ENCODE results near the gene PCYOX1L. TPM values are rescaled to one million over a fixed set of nuclear protein-coding genes. Genes with fewer than 3 reads are reported as not detected.
A peak's percentile ranks its signal among the peaks of the same experiment; 100 is the strongest.

PCYOX1L gene
- total RNA-seq, 1 experiment from 2014 or later, result 15.3 TPM

DNA sequence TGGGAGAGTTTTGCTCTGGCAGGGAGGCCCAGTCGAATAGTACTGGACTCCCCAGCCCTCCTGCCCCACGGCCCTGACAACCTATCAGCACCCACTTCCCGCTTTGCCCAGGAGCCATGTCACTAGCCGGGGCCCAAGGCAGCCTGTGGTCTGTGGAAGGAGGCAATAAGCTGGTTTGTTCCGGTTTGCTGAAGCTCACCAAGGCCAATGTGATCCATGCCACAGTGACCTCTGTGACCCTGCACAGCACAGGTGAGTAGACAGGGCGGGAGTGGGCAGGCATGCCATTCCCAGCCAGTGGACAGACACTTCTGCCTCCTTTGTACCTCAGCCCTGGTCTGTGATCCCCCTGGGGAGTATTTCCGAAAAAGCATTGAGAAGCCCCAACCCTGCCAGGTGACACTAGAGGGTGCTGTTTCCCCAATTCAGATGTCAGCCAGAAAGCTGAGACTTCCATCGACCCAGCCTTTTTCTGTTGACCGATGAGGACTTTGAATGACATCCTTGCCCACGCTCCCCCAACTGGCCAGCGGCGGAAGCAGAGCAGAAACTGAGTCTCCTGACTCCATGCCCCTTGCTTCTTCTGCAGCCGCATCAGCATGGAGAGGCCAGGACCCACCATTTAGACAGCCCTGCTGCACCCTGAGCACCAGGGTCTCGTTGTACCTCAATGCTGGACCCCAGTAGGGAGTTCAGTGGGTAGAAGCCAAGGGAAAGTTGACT lies 9.6 kb downstream of the PCYOX1L start:
- H3K36me3 Mint-ChIP-seq (ENCODE audit: insufficient read depth in 1 of 3, low read depth in 3 of 3), result peaks cover 0 to 25% (median 3%) of the 10 kb centered on the region in 3 experiments; a peak in 5 of 7 replicates
- no peak overlapping the region for H3T11ph ChIP-seq (ENCODE audit: low read length)
- H4K91ac ChIP-seq (ENCODE audit: insufficient read length, low read depth, low read length), result no peak overlapping the region
- no peak overlapping the region for H4K8ac ChIP-seq (replicated peaks; ENCODE audit: insufficient read length, low read depth, low read length)
- no peak overlapping the region for H2BK12ac ChIP-seq (ENCODE audit: insufficient read length, low read depth, low read length)
- no peaks in the 10 kb centered on the region for H3K27me3 Mint-ChIP-seq (ENCODE audit: low read depth)
- no peak overlapping the region for H2BK120ac ChIP-seq (ENCODE audit: low read depth, low read length, poor library complexity, severe bottlenecking)
- no peak overlapping the region; a peak in 1 of 7 replicates for H3K27ac Mint-ChIP-seq
- peaks cover 13 to 17% of the 10 kb centered on the region in 2 experiments for H3K4me1 Mint-ChIP-seq
- H3K23ac ChIP-seq (ENCODE audit: insufficient read length, low read depth, low read length), result no peak overlapping the region
- no peak overlapping the region for H2BK5ac ChIP-seq (ENCODE audit: insufficient read length, low read length)
- H4K5ac ChIP-seq (ENCODE audit: insufficient read length, low read depth, low read length), result no peak overlapping the region
- H2BK20ac ChIP-seq (ENCODE audit: low read depth, low read length, poor library complexity, severe bottlenecking), result no peak overlapping the region
- no peak overlapping the region for H3K4me3 Mint-ChIP-seq
- no peaks in the 10 kb centered on the region for H3K9me3 Mint-ChIP-seq
- no peaks in the 10 kb centered on the region for H3K4me1 ChIP-seq (ENCODE audit: insufficient read depth, low read length)
- DNase-seq, result peak; percentile 88
- H3K4me2 ChIP-seq (ENCODE audit: insufficient read depth, insufficient read length, low read length), result no peak overlapping the region
- no peaks in the 10 kb centered on the region for H4K20me1 ChIP-seq (ENCODE audit: control insufficient read depth, insufficient read depth, insufficient read length)
- H2AK5ac ChIP-seq (ENCODE audit: insufficient read length, low read length), result no peak overlapping the region
- TF ChIP-seq, protein P1, sequence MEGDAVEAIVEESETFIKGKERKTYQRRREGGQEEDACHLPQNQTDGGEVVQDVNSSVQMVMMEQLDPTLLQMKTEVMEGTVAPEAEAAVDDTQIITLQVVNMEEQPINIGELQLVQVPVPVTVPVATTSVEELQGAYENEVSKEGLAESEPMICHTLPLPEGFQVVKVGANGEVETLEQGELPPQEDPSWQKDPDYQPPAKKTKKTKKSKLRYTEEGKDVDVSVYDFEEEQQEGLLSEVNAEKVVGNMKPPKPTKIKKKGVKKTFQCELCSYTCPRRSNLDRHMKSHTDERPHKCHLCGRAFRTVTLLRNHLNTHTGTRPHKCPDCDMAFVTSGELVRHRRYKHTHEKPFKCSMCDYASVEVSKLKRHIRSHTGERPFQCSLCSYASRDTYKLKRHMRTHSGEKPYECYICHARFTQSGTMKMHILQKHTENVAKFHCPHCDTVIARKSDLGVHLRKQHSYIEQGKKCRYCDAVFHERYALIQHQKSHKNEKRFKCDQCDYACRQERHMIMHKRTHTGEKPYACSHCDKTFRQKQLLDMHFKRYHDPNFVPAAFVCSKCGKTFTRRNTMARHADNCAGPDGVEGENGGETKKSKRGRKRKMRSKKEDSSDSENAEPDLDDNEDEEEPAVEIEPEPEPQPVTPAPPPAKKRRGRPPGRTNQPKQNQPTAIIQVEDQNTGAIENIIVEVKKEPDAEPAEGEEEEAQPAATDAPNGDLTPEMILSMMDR (conservative IDR thresholded peaks at IDR 0.05), result peak; percentile 94
- H2BK15ac ChIP-seq (ENCODE audit: low read depth, low read length), result no peak overlapping the region
- no peak overlapping the region for H3K18ac ChIP-seq (ENCODE audit: insufficient read length, low read depth, low read length)
- H3K56ac ChIP-seq (ENCODE audit: insufficient read length, low read depth, low read length), result no peak overlapping the region
- no peaks in the 10 kb centered on the region for H3K27me3 ChIP-seq (ENCODE audit: insufficient read depth, low read length)
- no CpG with 5 or more reads among the region's 14 CpGs for WGBS (ENCODE audit: extremely low coverage, insufficient read length, low lambda C conversion rate)
- no peak overlapping the region for H3K9ac ChIP-seq (ENCODE audit: extremely low read depth, insufficient read length, low read length)
- no peak overlapping the region for H3K14ac ChIP-seq (ENCODE audit: insufficient read depth, low read length)
- H3K9me3 ChIP-seq (ENCODE audit: control insufficient read depth, low read depth, low read length), result no peaks in the 10 kb centered on the region
- H3K79me2 ChIP-seq (ENCODE audit: insufficient read depth, low read length), result no peaks in the 10 kb centered on the region
- H3K79me1 ChIP-seq (ENCODE audit: insufficient read depth, low read depth, low read length, poor library complexity, severe bottlenecking), result no peaks in the 10 kb centered on the region
- no peak overlapping the region for H3K4ac ChIP-seq (ENCODE audit: low read depth, low read length)
- H3K27ac ChIP-seq (ENCODE audit: insufficient read length, low read depth, low read length), result no peak overlapping the region
- H3K23me2 ChIP-seq (ENCODE audit: insufficient read length, low read depth, low read length, poor library complexity, severe bottlenecking), result no peaks in the 10 kb centered on the region
- no peak overlapping the region for H2AFZ ChIP-seq (ENCODE audit: low read length)

Data from H9 (cell line).